Heart left ventricle (tissue), 13 donors: ENCODE results near the gene AHRR.

Experiments
- CTCF ChIP-seq, 12 donors: fragments of 200-600 bp; sonication (generic) in 4 of 12; IDR thresholded peaks; one replicate each; pipeline versions ENCODE4 v1.5.0 to v1.8.0; 2018 to 2022; ENCODE audit warnings: antibody characterized with exemption in 12 of 12, mild to moderate bottlenecking in 5 of 12
- POLR2A ChIP-seq, 2 donors: fragments of 450-650 bp; IDR thresholded peaks; one replicate each; pipeline ENCODE4 v1.6.1; 2017; ENCODE audit warnings: antibody characterized with exemption in 2 of 2, mild to moderate bottlenecking in 2 of 2, moderate library complexity in 2 of 2
- donor health status: ischemic (EF 13 %, LVEDD 7.1; RV severe dilation, severe dysfunction).
- donor health status: DM: no; HTN: yes; CAD: no.
- donor health status: DM: no; HTN: no; CAD: no.
- donor health status: ischemic (EF 25% LVEDD 6.9; RV normal size, moderate dysfunction).
- donor health status: ischemic (EF 25% LVEDD 5.7; RV mildly dilated, moderate dysfunction).
- donor health status: ischemic (EF 35%, LVEDD 5.7; RV mildly dilated, moderate dysfunction).
- donor health status: nonischemic (EF 11% LVEDD 7.7; RV severe dilation, severe dysfunction).
- donor health status: DM: yes; HTN: yes; CAD: no.
- donor health status: PGD.
- donor health status: ischemic (EF 29% LVEDD 5.4; RV normal size, mild dysfunction).
- donor health status: nonischemic (EF 23%, LVEDD 6.1; RV moderate dilation, normal function).

GRCh38 chr5:429453-430188, 108.1 kb downstream of the AHRR start:
- TF ChIP-seq CTCF (IDR thresholded peaks at IDR 0.05) (no peak), POLR2A (IDR thresholded peaks at IDR 0.05) (no peak)
